Left lung (tissue), 10 donors: ENCODE data around the gene GABRB2. TPM values are rescaled to one million over a fixed set of nuclear protein-coding genes. Genes with fewer than 3 reads are reported as not detected.
A peak's percentile ranks its signal among the peaks of the same experiment; 100 is the strongest.
"Not testable (repeated sequence)": the region's sequence is repeated elsewhere in the genome, so short reads cannot be mapped to it uniquely, and the experiment has no call there.

Source experiments
- ATAC-seq: fragments of 200-7000 bp; cut with Tn5 transposase; one replicate; pipeline ENCODE4 v1.9.1; 2020; ENCODE audit warnings: moderate library complexity
- DNase-seq, 4 donors: peaks; one replicate each; pipeline ENCODE4 v3.0.0-alpha.2; 2013 to 2020
- H3K27ac ChIP-seq, 2 donors: fragments of 200-600 bp; sonication (generic) in 1 of 2; one replicate each; pipeline versions ENCODE4 v1.5.0 to v1.8.0; 2020 to 2021
- H3K27me3 ChIP-seq, 2 donors: fragments of 200-600 bp; sonication (generic) in 1 of 2; one replicate each; pipeline versions ENCODE4 v1.5.0 to v1.8.0; 2020 to 2021
- H3K36me3 ChIP-seq, 2 donors: fragments of 200-600 bp; sonication (generic) in 1 of 2; one replicate each; pipeline versions ENCODE4 v1.5.0 to v1.8.0; 2020 to 2021
- H3K4me1 ChIP-seq, 2 donors: fragments of 200-600 bp; one replicate each; pipeline ENCODE4 v1.8.0; 2021
- H3K4me3 ChIP-seq, 2 donors: fragments of 200-600 bp; sonication (generic) in 1 of 2; one replicate each; pipeline versions ENCODE4 v1.5.0 to v1.8.0; 2020 to 2021; ENCODE audit warnings: mild to moderate bottlenecking in 1 of 2
- H3K9me3 ChIP-seq, 2 donors: fragments of 200-600 bp; sonication (generic) in 1 of 2; one replicate each; pipeline versions ENCODE4 v1.5.0 to v1.8.0; 2020 to 2021
- intact Hi-C, 2 donors: fragments of 100-400 bp; cut with DNase I; formaldehyde crosslinking; loops; one replicate each; pipeline versions ENCODE4 v1.11.2 to v1.14.2; 2022
- polyA plus RNA-seq, 6 donors: library from polyadenylated mRNA; unstranded; fragments of 120-200 nt; gene quantifications; one replicate each; pipeline ENCODE4 v1.2.1, GENCODE V29; 2013; ENCODE audit not compliant: insufficient read length in 6 of 6
- total RNA-seq, 2 donors: library from RNA; stranded (reverse); fragmentation: NEBNext Ultra II Directional; extraction: Animal tissue kit (Norgen Biotek cat#: 25700); gene quantifications; one replicate each; pipeline ENCODE4 v1.2.1, GENCODE V29; 2021
- TF ChIP-seq, protein P1 (sequence below), 2 donors: fragments of 200-600 bp; sonication (generic) in 1 of 2; IDR thresholded peaks; one replicate each; pipeline versions ENCODE4 v1.5.0 to v1.8.0; 2021; ENCODE audit warnings: antibody characterized with exemption in 2 of 2
- donor health status: DM: no; HTN: yes; CAD: no.
- donor health status: DM: no; HTN: no; CAD: no.

The GABRB2 gene
- total and polyA plus RNA-seq, 8 donors = 0.50 to 3.1 (median 1.6) TPM

- Histone ChIP-seq H3K9me3 (no peaks in the 10 kb centered on the region), H3K27me3 (no peaks in the 10 kb centered on the region), H3K27ac (no peak overlapping the region), H3K4me3 (no peak overlapping the region), H3K36me3 (no peaks in the 10 kb centered on the region), H3K4me1 (no peaks in the 10 kb centered on the region)
- ATAC-seq (peak; percentile 42), DNase-seq (no peak)
- intact Hi-C loops = no loop called here
- TF ChIP-seq, protein P1, sequence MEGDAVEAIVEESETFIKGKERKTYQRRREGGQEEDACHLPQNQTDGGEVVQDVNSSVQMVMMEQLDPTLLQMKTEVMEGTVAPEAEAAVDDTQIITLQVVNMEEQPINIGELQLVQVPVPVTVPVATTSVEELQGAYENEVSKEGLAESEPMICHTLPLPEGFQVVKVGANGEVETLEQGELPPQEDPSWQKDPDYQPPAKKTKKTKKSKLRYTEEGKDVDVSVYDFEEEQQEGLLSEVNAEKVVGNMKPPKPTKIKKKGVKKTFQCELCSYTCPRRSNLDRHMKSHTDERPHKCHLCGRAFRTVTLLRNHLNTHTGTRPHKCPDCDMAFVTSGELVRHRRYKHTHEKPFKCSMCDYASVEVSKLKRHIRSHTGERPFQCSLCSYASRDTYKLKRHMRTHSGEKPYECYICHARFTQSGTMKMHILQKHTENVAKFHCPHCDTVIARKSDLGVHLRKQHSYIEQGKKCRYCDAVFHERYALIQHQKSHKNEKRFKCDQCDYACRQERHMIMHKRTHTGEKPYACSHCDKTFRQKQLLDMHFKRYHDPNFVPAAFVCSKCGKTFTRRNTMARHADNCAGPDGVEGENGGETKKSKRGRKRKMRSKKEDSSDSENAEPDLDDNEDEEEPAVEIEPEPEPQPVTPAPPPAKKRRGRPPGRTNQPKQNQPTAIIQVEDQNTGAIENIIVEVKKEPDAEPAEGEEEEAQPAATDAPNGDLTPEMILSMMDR (IDR thresholded peaks at IDR 0.05) = no peak
Measured at GRCh38 chr5:161258438-161258837, 288.1 kb downstream of the GABRB2 start.

DNA sequence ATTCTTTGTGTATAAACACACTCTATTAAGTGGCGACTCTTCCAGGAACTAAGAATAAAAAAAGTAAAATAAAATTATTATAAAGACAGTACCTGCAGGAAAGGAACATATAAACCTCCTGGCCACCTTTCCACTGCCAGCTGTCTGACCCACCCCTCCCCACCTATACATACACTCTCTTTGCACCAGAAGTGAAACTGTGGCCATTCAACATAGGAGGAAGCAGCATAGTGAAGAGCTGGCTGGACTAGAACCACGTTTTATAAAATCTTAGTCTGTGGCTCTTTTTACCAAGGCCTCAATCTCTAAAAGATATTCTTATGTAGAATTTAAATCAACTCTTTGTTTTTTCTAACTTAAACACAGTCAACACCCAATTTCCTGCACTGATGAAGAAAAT, 289.6 kb downstream of the GABRB2 start:
- no peaks in the 10 kb centered on the region for H3K9me3 ChIP-seq
- no peak for ATAC-seq
- H3K4me3 ChIP-seq = no peak overlapping the region
- H3K4me1 ChIP-seq = no peaks in the 10 kb centered on the region
- TF ChIP-seq, protein P1 (IDR thresholded peaks at IDR 0.05) = no peak
- H3K27ac ChIP-seq = no peak overlapping the region
- H3K36me3 ChIP-seq = no peaks in the 10 kb centered on the region
- DNase-seq = no peak
- intact Hi-C loops = no loop called here
- no peaks in the 10 kb centered on the region for H3K27me3 ChIP-seq

GRCh38 chr5:161252955-161253354, 293.6 kb downstream of the GABRB2 start:
- H3K36me3 ChIP-seq, H3K27ac ChIP-seq, H3K4me3 ChIP-seq, ATAC-seq, H3K4me1 ChIP-seq, H3K27me3 ChIP-seq, DNase-seq, intact Hi-C loops, H3K9me3 ChIP-seq: not testable (repeated sequence)

- Histone ChIP-seq H3K27me3 (no peaks in the 10 kb centered on the region), H3K36me3 (no peaks in the 10 kb centered on the region), H3K27ac (no peak overlapping the region), H3K4me1 (no peaks in the 10 kb centered on the region), H3K4me3 (no peak overlapping the region), H3K9me3 (no peaks in the 10 kb centered on the region)
- TF ChIP-seq, protein P1 (IDR thresholded peaks at IDR 0.05) = no peak
- ATAC-seq (no peak), DNase-seq (no peak)
- intact Hi-C loops = no loop called here
Measured at GRCh38 chr5:161246749-161247148, 299.8 kb downstream of the GABRB2 start.

- H3K4me3 ChIP-seq, H3K9me3 ChIP-seq, H3K27ac ChIP-seq, H3K4me1 ChIP-seq, H3K27me3 ChIP-seq, H3K36me3 ChIP-seq, ATAC-seq, intact Hi-C loops, DNase-seq: not testable (repeated sequence)
Measured at GRCh38 chr5:161245846-161246245, 300.7 kb downstream of the GABRB2 start.

Other genes starting within 250 kb of the GABRB2 start
- gene GABRA6, start 139.0 kb upstream of the GABRB2 start, total RNA-seq = not detected
- gene GABRA6, start 139.0 kb upstream of the GABRB2 start, polyA plus RNA-seq = not detected